Left lobe of liver (tissue), 2 donors: Measurements from ENCODE around the gene TRAF4. TPM values are rescaled to one million over a fixed set of nuclear protein-coding genes. Genes with fewer than 3 reads are reported as not detected.
"Not testable (repeated sequence)": the region's sequence is repeated elsewhere in the genome, so short reads cannot be mapped to it uniquely, and the experiment has no call there.

Experiments used
- ATAC-seq: fragments of 200-7000 bp; cut with Tn5 transposase; one replicate; pipeline ENCODE4 v1.9.1; 2020; ENCODE audit warnings: mild to moderate bottlenecking, moderate library complexity
- DNase-seq: peaks from one replicate; pipeline ENCODE4 v3.0.0-alpha.2; 2020; ENCODE audit warnings: low spot score
- total RNA-seq: library from RNA; stranded (reverse); gene quantifications from one replicate; pipeline ENCODE4 v1.2.1, GENCODE V29; 2021
- donor health status: DM: no; HTN: no; CAD: no; lungs with moderate emphysema.
- donor health status: DM: no; HTN: yes; CAD: no.

TRAF4 gene
- total RNA-seq, 1 donor from 2014 or later = 49.0 TPM

DNA sequence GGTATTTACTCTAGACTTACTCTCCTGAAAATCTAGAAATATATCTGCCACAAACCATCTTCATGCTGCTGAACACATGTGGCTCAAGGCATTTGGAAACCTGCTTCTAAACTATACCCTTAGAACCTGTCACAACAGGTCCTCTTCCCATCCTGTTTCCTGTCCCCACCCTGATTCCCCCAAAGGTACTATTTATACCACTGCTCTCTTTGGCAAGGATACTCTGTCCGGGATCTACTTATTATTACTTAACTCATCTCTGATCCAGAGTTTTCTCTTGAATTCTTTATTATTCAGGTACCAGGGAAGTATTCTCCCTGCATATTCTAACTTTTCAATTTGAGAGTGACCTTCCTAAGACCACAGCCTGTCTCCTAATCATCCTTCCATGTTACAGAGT is 33.4 kb downstream of the TRAF4 start:
- peak; percentile 1 for DNase-seq
- ATAC-seq = no peak

DNA sequence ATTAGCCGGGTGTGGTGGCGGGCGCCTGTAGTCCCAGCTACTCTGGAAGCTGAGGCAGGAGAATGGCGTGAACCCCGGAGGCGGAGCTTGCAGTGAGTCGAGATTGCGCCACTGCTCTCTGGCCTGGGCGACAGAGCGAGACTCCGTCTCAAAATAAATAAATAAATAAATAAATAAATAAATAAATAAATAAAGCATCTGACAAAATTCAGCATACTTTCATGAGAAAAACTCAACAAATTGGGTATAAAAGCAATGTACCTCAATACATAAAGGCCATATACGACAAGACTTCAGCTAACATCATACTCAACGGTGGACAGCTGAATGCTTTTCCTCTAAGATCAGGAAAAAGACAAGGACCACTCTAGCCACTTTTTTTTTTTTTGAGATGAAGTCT is 35.8 kb downstream of the TRAF4 start:
- ATAC-seq = not testable (repeated sequence)
- DNase-seq = peak; percentile 35

DNA sequence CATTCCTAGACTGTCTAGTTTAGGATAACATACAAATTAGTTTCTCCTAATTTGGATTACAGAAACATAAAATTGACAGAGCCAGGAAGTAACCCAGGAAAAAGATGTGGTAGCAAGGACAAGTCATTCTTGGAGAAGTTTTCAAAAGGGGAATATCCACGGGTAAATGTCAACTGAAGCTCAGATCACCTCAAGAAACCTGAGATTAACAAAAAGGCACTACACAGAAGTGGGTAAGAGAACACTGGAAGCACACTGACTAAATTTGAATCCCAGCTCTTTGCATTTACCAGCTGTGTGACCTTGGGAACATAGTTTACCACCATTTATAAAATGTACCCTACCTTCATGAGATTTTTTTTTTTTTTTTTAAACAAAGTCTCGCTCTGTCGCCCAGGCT is 39.4 kb downstream of the TRAF4 start:
- ATAC-seq = no peak

DNA sequence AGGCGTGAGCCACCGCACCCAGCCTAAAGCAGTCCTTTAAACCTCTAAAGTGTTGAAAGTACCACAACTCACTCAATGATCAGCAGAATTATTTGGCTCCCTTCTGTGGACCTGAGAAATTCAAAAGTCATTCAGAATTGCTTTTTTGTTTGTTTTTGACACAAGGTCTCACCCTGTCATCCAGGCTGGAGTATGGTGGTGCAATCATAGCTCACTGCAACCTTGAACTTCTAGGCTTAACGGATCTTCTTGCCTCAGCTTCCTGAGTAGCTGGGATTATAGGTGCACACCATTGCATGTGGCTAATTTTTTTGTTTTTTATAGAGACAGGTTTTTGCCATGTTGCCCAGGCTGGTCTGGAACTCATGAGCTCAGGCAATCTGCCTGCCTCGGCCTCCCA is 44.3 kb downstream of the TRAF4 start:
- peak; percentile 21 for DNase-seq
- peak; percentile 62 for ATAC-seq

More for the DNA sequence above, 39.4 kb downstream of the TRAF4 start:
- DNase-seq = no peak

DNA sequence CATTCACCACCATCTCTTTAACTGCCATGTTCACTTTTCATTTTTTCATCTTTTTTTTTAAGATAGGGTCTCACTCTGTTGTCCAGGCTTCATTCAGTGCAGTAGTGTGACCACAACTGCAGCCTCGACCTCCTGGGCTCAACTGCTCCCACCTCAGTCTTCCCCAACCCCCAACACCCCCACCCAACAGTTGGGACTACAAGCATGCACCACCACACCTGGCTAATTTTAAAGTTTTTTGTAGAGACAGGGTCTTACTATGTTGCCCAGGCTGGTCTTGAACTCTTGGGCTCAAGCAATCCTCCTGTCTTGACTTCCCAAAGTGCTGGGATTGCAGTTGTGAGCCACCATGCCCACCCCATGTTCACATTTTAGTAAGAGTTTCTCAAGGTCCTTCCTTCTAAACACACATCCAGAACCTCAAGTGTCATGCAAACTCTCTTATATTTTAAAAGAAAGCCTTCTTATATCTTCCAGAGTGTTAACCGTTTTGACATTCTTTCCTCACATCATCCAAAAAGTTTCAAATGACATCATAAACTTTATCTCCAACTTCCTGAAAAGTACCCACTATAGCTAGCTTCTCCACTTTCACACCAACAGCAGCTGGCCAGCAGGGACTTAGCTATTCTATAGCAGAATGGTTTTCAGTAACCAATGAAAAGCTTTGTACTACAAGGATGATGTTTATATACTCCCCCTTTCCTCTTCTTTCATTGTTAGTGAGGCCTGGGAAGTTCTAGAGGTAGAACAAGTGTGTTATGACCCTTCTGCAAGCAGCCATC is 49.3 kb downstream of the TRAF4 start:
- ATAC-seq (no peak), DNase-seq (peak; percentile 15)

DNA sequence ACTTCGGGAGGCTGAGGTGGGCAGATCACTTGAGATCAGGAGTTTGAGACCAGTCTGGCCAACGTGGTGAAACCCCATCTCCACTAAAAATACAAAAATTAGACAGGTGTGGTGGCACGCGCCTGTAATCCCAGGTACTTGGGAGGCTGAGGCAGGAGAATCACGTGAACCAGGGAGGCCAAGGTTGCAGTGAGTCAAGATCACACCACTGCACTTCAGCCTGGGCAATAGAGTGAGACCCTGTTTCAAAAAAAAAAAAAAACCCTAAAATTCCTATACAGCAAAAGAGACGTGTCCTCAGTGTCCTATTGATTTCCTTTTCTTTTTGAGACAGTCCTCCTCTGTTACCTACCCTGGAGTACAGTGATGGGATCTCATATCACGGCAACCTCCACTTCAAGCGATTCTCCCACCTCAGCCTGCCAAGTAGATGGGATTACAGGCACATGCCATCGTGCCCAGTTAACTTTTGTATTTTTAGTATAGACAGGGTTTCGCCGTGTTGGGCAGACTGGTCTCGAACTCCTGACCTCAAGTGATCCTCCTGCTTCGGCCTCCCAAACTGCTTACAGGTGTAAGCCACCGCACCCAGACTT is 51.1 kb downstream of the TRAF4 start:
- peak; percentile 15 for DNase-seq
- ATAC-seq = not testable (repeated sequence)

DNA sequence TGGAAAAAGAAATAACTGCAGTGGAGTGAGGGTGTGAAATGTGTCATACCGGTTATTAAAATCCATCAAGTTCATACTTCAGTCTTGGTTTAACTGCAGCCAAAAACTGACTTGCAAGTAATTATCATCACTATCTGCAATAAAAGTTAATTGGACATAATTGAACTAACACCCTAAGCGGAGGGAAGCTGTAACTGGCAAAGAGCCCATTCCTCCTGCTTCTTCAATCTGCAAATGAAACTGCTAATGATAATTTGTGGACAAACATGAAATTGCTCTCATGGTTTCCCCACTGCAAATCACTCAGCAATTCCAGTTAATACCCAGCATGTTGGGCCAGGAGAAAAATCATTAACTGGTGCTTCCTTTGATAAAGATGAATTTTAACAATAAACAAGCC is 52.3 kb downstream of the TRAF4 start:
- ATAC-seq (no peak), DNase-seq (no peak)

Other genes starting within 250 kb of the TRAF4 start
- not detected for gene FOXN1, start 237.7 kb upstream of the TRAF4 start, total RNA-seq
- 14.3 TPM for gene UNC119, start 191.4 kb upstream of the TRAF4 start, total RNA-seq
- 10.1 TPM for gene PIGS, start 172.5 kb upstream of the TRAF4 start, total RNA-seq
- gene ALDOC, start 167.1 kb upstream of the TRAF4 start, total RNA-seq = 46.8 TPM
- 8.8 TPM for gene SPAG5, start 145.0 kb upstream of the TRAF4 start, total RNA-seq
- gene RSKR, start 129.8 kb upstream of the TRAF4 start, total RNA-seq = 4.0 TPM
- 56.9 TPM for gene BLTP2, start 98.9 kb upstream of the TRAF4 start, total RNA-seq
- 24.3 TPM for gene SDF2, start 82.1 kb upstream of the TRAF4 start, total RNA-seq
- gene SUPT6H, start 81.8 kb upstream of the TRAF4 start, total RNA-seq = 33.7 TPM
- gene PROCA1, start 32.1 kb upstream of the TRAF4 start, total RNA-seq = 0.73 TPM
- gene RAB34, start 26.1 kb upstream of the TRAF4 start, total RNA-seq = 4.9 TPM
- gene RPL23A, start 24.0 kb upstream of the TRAF4 start, total RNA-seq = 346 TPM
- 4.8 TPM for gene TLCD1, start 17.8 kb upstream of the TRAF4 start, total RNA-seq
- 3.2 TPM for gene NEK8, start 15.2 kb upstream of the TRAF4 start, total RNA-seq
- gene FAM222B, start 98.8 kb downstream of the TRAF4 start, total RNA-seq = 6.6 TPM
- gene ERAL1, start 111.0 kb downstream of the TRAF4 start, total RNA-seq = 25.3 TPM
- gene FLOT2, start 153.7 kb downstream of the TRAF4 start, total RNA-seq = 70.6 TPM
- 5.5 TPM for gene DHRS13, start 159.1 kb downstream of the TRAF4 start, total RNA-seq
- 15.2 TPM for gene PHF12, start 207.5 kb downstream of the TRAF4 start, total RNA-seq